PC-9 (cell line): Measurements from ENCODE around the gene VAT1L.

Experiments used
- CTCF ChIP-seq: fragments of 200-600 bp; sonication (generic); conservative IDR thresholded peaks from 2 replicates; pipeline ENCODE4 v1.6.1; 2017; ENCODE audit warnings: mixed run types, antibody characterized with exemption, mild to moderate bottlenecking, moderate library complexity
- EZH2 ChIP-seq: fragments of 200-600 bp; sonication (generic); IDR thresholded peaks from 2 replicates; pipeline ENCODE4 v1.8.0; 2017; ENCODE audit warnings: antibody characterized with exemption, low read depth

DNA sequence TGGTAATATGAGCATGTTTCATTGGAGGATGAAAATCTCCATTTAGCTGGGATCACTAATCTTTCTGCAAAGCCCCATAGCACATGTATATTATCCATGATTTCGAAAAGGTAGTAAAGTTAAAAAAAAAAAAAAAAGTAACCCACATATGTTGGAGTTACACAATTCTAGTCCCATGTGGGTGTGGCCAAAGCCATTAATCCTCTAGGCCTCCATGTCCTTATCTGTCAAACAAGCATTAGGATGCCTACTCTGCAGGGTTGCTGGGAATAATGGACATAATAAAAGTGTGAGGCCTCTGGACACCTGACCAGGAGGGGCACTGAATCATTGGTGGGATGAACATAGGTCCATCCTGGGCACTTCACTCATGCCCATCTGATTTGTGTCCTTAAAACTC lies 29.2 kb upstream of the VAT1L start:
- no peak for TF ChIP-seq CTCF
- no peak for TF ChIP-seq EZH2
